MCF 10A (cell line): ENCODE data around the gene PTH2R. TPM values are rescaled to one million over a fixed set of nuclear protein-coding genes. Genes with fewer than 3 reads are reported as not detected.
A peak's percentile ranks its signal among the peaks of the same experiment; 100 is the strongest.

Experiments used
- Bru-seq: library from RNA; stranded (reverse); fragments of 400-500 nt; gene quantifications from one replicate; lab custom pipeline; 2021; lab: Mats Ljungman, UMichigan
- BruChase-seq, 2 experiments: library from RNA; stranded (reverse); fragments of 400-500 nt; gene quantifications; one replicate each; lab custom pipeline; 2021; lab: Mats Ljungman, UMichigan
- BruUV-seq: library from RNA; stranded (reverse); fragments of 400-500 nt; replicated peaks from 2 replicates; lab custom pipeline; 2021; lab: Mats Ljungman, UMichigan
- CTCF ChIA-PET: fragments of 300-600 bp; sonication (Branson Sonifier 250); formaldehyde crosslinking; extraction: SDS; loops from one replicate; lab custom pipeline; 2021; ENCODE audit warnings: antibody characterized with exemption, inconsistent platforms; lab: Yijun Ruan, JAX
- POLR2A ChIA-PET: fragments of 300-600, 350-650 bp; sonication (Branson Sonifier 250); formaldehyde crosslinking; extraction: SDS; loops from one replicate; lab custom pipeline; 2020; ENCODE audit warnings: antibody characterized with exemption, inconsistent platforms; lab: Yijun Ruan, JAX
- DNase-seq: peaks from one replicate; pipeline ENCODE4 v3.0.0-alpha.2; 2018; ENCODE audit not compliant: unreplicated experiment
- H3K27ac Mint-ChIP-seq: one replicate; pipeline ENCODE4 v1.8.0; 2022; ENCODE audit warnings: mild to moderate bottlenecking, low read depth, mixed read lengths; ENCODE audit not compliant: unreplicated experiment
- H3K27me3 Mint-ChIP-seq: one replicate; pipeline ENCODE4 v1.8.0; 2022; ENCODE audit warnings: mixed read lengths; ENCODE audit not compliant: insufficient read depth, unreplicated experiment
- H3K36me3 Mint-ChIP-seq: one replicate; pipeline ENCODE4 v1.8.0; 2022; ENCODE audit warnings: mild to moderate bottlenecking, moderate library complexity, mixed read lengths; ENCODE audit not compliant: insufficient read depth, unreplicated experiment
- H3K4me1 Mint-ChIP-seq: one replicate; pipeline ENCODE4 v1.8.0; 2022; ENCODE audit warnings: mixed read lengths; ENCODE audit not compliant: insufficient read depth, unreplicated experiment
- H3K4me3 Mint-ChIP-seq: one replicate; pipeline ENCODE4 v1.8.0; 2022; ENCODE audit warnings: mild to moderate bottlenecking, moderate library complexity, mixed read lengths; ENCODE audit not compliant: unreplicated experiment
- H3K9me3 Mint-ChIP-seq: one replicate; pipeline ENCODE4 v1.8.0; 2022; ENCODE audit warnings: mixed read lengths; ENCODE audit not compliant: unreplicated experiment
- intact Hi-C: fragments of 100-400 bp; cut with micrococcal nuclease; formaldehyde crosslinking; loops from 2 replicates; pipeline ENCODE4 v1.14.1; 2022
- long read RNA-seq: library from polyadenylated mRNA; stranded (forward); transcript quantifications from one replicate; pipeline ENCODE4 v2.0.0, GENCODE V29; 2022
- total RNA-seq: library from RNA; stranded (reverse); gene quantifications from 2 replicates; pipeline ENCODE4 v1.2.3, GENCODE V29; 2022
- TF ChIP-seq, protein P1 (sequence below): fragments of 200-600 bp; IDR thresholded peaks from one replicate; pipeline ENCODE4 v1.8.0; 2022; ENCODE audit warnings: antibody characterized with exemption, mild to moderate bottlenecking; ENCODE audit not compliant: unreplicated experiment

PTH2R gene, protein sequence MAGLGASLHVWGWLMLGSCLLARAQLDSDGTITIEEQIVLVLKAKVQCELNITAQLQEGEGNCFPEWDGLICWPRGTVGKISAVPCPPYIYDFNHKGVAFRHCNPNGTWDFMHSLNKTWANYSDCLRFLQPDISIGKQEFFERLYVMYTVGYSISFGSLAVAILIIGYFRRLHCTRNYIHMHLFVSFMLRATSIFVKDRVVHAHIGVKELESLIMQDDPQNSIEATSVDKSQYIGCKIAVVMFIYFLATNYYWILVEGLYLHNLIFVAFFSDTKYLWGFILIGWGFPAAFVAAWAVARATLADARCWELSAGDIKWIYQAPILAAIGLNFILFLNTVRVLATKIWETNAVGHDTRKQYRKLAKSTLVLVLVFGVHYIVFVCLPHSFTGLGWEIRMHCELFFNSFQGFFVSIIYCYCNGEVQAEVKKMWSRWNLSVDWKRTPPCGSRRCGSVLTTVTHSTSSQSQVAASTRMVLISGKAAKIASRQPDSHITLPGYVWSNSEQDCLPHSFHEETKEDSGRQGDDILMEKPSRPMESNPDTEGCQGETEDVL
- total RNA-seq (not detected in 2 replicates), Bru-seq, nascent RNA (percentile 25 among the genes with signal in this experiment), BruChase-seq, experiment 1, labeled RNA remaining after a 6-hour chase (percentile 15 among the genes with signal in this experiment), BruChase-seq, experiment 2, labeled RNA remaining after a 2-hour chase (percentile 15 among the genes with signal in this experiment)
- long read RNA-seq: 0 reads

DNA sequence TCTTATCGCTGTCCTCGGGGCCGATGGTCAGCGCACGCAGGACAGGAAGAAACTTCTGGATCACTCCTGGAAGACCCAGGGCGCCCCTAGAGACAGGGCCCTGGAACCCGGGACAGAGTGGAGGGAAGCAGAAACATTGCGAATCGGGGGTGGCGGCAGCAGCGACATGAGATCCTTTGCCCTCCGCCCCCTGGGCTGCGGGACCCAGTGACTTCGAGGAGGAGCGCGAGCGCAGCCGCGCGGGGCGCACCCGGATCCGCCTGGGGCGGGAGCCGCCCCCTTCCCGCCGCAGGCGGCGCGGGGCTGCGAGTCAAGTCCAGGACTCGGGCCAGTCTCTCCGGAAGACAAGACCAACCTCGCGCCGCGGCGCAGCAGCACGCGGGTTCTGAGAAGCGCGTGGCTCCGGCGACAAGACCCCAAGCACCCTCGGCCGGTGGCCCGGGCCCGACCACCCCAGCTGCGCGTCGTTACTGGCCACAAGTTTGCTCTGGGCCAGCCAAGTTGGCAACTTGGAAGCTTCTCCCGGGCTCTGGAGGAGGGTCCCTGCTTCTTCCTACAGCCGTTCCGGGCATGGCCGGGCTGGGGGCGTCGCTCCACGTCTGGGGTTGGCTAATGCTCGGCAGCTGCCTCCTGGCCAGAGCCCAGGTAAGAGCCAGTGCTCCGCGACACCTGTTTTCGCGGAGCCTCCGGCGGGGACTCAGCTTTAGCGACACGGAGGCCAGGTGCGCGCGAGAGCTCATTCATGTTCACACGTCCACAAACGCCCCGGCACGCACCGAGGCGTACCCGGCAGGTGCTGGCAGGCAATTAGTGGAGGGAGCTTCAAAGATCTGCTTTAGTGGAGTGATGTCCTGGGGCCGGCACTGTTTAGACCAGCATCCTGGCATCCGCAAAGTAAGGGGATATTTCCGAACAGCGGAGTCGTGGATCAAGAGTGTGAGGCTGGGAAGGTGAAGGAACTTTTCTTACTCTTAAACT is at the start of gene PTH2R:
Gene PTH2R (plus strand): TSS at position 319 of the 978 bp plus-strand sequence. CDS start 252 bp downstream, at position 571.
- POLR2A ChIA-PET: interaction anchor here (0.7 kb wide), 1 partner anchor 836 kb away, joined by 3 read pairs; no protein-coding TSS in a partner anchor
- Mint-ChIP-seq H3K4me3 (no peak within 1 kb of the TSS), H3K27me3 (peaks cover 55% of the 10 kb centered on the region)

DNA sequence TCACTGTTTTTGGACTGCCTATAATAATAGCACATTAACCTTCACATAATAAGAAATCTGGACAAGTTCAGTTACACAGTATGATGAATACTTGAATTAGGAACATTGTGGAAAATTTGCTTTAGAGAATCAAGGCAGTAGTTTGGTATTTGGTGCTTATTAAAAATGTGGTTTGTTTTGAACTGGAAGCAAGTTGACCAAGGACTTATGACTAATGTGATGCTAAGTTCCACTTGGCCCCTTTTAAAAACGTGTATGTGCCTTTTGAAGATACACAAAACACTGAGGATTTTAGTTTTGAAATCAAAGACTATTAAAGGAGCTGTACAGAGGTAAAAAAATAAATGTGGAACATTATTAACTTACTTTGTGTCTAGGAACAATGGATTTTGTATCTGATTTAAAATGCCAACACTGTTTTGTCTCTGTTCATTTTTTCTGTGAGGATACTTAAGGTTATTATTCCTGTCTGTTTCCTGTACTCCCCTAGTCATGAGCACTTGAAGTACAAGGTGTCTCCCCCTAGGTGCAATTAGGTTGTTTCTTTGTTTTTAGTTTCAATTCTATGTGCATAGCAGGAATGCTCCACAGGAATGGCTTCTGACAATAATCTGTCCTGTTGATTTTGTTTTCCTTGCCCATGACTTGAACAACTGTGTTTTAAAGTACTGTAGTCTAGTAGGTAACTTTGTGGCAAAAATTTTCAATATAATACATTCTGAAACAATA is 49.6 kb upstream of the PTH2R start:
- intact Hi-C loops: no loop called here
- Mint-ChIP-seq H3K4me3 (no peak overlapping the region), H3K27me3 (no peaks in the 10 kb centered on the region), H3K4me1 (no peaks in the 10 kb centered on the region), H3K36me3 (peaks cover 48% of the 10 kb centered on the region), H3K9me3 (no peaks in the 10 kb centered on the region), H3K27ac (peak overlapping the region; percentile 7)
- CTCF ChIA-PET: no interaction called here
- BruUV-seq: TSS peak; percentile 9
- TF ChIP-seq, protein P1, sequence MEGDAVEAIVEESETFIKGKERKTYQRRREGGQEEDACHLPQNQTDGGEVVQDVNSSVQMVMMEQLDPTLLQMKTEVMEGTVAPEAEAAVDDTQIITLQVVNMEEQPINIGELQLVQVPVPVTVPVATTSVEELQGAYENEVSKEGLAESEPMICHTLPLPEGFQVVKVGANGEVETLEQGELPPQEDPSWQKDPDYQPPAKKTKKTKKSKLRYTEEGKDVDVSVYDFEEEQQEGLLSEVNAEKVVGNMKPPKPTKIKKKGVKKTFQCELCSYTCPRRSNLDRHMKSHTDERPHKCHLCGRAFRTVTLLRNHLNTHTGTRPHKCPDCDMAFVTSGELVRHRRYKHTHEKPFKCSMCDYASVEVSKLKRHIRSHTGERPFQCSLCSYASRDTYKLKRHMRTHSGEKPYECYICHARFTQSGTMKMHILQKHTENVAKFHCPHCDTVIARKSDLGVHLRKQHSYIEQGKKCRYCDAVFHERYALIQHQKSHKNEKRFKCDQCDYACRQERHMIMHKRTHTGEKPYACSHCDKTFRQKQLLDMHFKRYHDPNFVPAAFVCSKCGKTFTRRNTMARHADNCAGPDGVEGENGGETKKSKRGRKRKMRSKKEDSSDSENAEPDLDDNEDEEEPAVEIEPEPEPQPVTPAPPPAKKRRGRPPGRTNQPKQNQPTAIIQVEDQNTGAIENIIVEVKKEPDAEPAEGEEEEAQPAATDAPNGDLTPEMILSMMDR: no peak
- DNase-seq: no peak
- POLR2A ChIA-PET: interaction anchor here (0.7 kb wide), 1 partner anchor 12 kb away, joined by 4 read pairs; no protein-coding TSS in a partner anchor

More for the DNA sequence above, at the start of gene PTH2R:
- H3K9me3 Mint-ChIP-seq: no peaks in the 10 kb centered on the region
- no peaks in the 10 kb centered on the region for H3K36me3 Mint-ChIP-seq
- H3K4me1 Mint-ChIP-seq: no peaks in the 10 kb centered on the region
- intact Hi-C loops: loop anchor here (10.0 kb wide), 1 partner anchor 1148 kb away; no protein-coding TSS in a partner anchor
- BruUV-seq: no TSS peak
- no peak for DNase-seq
- H3K27ac Mint-ChIP-seq: no peak within 1 kb of the TSS
- TF ChIP-seq, protein P1: no peak
- CTCF ChIA-PET: interaction anchor here (0.6 to 1.4 kb wide), 13 partner anchors 10 to 1999 kb away, joined by 3 to 7 read pairs (median 4); no protein-coding TSS in a partner anchor

DNA sequence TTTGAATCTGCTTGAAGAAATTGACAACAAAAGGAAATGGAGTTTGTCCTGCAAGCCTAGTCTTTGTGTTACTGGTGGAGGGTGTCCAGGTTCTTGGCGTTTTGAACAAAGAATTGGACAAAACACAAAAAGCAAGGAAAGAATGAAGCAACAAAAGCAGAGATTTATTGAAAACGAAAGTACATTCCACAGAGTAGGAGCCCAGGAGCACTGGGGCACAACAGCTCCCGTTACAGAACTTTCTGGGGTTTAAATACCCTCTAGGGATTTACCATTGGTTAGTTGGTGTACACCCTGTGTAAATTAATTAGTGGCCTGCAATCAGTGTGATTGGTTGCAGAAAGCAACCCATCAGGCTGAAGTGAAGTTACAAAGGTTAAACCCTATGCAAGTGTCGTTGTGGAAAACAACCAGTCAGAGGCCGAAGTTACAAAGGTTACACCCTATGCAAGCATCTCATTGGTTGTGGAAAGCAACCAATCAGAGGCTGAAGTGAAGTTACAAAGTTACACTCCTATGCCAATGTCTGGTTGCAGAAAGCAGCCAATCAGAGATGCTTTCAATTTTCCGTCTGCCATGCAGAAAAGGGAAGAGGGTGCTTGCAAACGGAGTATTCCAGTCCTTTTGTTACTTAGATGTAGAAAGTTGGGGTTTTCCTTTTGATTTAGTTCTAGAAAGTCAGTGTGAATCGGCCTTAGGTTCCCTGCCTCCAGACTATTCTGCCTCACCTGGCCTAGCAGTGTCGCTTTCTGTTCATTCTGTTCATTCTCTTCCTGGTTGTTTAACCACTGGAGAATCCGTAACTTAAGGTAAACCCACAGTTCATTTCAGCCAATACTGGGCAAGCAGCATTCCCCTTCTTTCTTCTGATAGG is 47.6 kb upstream of the PTH2R start:
- BruUV-seq: no TSS peak
- CTCF ChIA-PET: no interaction called here
- Mint-ChIP-seq H3K36me3 (peaks cover 35% of the 10 kb centered on the region), H3K27me3 (no peaks in the 10 kb centered on the region), H3K4me1 (peaks cover 15% of the 10 kb centered on the region), H3K27ac (no peak overlapping the region), H3K9me3 (no peaks in the 10 kb centered on the region), H3K4me3 (no peak overlapping the region)
- TF ChIP-seq, protein P1: no peak
- DNase-seq: no peak
- POLR2A ChIA-PET: no interaction called here
- intact Hi-C loops: no loop called here
